DND-41 (cell line): ENCODE results near the gene ASB13.

ENCODE experiments used
- EZH2 ChIP-seq: IDR thresholded peaks from 3 replicates; pipeline ENCODE4 v1.6.1; 2012; ENCODE audit warnings: borderline replicate concordance, low read depth, mild to moderate bottlenecking, moderate library complexity, low read length, inconsistent platforms; ENCODE audit not compliant: severe bottlenecking
- TF ChIP-seq, protein P1 (sequence below): IDR thresholded peaks from 2 replicates; pipeline ENCODE4 v1.5.1; 2012; ENCODE audit warnings: borderline replicate concordance, low read length, moderate library complexity, mild to moderate bottlenecking; ENCODE audit not compliant: poor library complexity, severe bottlenecking; ENCODE audit errors: extremely low read depth

DNA sequence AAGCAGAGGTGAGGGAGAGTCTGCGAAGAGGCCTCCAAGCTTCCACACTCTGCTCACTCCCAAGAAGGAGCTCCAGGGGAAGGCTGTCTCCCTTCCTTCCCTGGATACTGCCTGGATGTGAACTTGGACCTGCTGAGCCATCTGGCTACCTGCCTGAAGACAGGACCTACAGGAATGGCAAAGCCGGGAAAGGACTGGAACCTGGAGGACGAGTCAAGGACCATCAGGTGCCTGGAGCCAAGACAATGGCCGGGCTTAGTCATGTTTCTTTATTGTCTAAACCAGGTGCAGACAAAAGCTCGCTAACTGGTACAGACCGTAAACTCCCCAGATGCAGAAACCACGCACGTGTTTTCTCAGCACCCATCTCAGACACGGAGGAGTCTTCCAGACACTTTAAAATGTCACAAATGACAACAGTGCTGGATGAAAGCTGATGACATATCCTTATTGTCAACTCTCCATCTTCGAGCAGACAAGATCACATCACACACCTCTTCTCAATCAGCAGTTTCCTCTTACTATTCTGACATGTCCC, 12.1 kb downstream of the ASB13 start:
- TF ChIP-seq, protein P1, sequence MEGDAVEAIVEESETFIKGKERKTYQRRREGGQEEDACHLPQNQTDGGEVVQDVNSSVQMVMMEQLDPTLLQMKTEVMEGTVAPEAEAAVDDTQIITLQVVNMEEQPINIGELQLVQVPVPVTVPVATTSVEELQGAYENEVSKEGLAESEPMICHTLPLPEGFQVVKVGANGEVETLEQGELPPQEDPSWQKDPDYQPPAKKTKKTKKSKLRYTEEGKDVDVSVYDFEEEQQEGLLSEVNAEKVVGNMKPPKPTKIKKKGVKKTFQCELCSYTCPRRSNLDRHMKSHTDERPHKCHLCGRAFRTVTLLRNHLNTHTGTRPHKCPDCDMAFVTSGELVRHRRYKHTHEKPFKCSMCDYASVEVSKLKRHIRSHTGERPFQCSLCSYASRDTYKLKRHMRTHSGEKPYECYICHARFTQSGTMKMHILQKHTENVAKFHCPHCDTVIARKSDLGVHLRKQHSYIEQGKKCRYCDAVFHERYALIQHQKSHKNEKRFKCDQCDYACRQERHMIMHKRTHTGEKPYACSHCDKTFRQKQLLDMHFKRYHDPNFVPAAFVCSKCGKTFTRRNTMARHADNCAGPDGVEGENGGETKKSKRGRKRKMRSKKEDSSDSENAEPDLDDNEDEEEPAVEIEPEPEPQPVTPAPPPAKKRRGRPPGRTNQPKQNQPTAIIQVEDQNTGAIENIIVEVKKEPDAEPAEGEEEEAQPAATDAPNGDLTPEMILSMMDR: no peak
- no peak for TF ChIP-seq EZH2
